ENCODE results near the gene SLC6A15. TPM values are rescaled to one million over a fixed set of nuclear protein-coding genes. Genes with fewer than 3 reads are reported as not detected.

SLC6A15 gene
- total RNA-seq, 1 experiment from 2014 or later, result not detected

DNA sequence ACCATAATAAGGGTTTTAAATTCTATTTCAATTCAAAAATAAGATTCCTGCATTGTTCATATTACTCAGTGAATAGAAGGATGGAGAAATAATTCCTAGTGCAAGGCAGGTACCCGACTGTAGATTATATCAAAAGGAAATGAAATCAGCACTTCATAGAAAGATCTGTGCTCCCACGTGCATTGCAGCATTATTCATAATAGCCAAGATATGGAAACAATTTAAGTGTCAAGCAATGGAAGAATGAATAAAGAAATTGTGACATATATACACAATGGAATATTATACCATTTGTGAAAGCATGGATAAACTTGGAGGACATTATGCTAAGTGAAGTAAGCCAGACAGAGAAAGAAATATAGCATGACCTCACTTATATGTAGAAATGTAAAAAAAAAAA, 53.8 kb downstream of the SLC6A15 start:
- Mint-ChIP-seq H3K27me3 (ENCODE audit: unreplicated experiment) (no peaks in the 10 kb centered on the region), H3K27ac (ENCODE audit: unreplicated experiment) (no peak overlapping the region), H3K9me3 (ENCODE audit: low read depth, unreplicated experiment) (peaks cover 2% of the 10 kb centered on the region), H3K4me1 (ENCODE audit: low read depth, unreplicated experiment) (no peaks in the 10 kb centered on the region), H3K4me3 (ENCODE audit: low read depth, unreplicated experiment) (no peak overlapping the region), H3K36me3 (ENCODE audit: insufficient read depth, unreplicated experiment) (no peaks in the 10 kb centered on the region)
- TF ChIP-seq, protein P1, sequence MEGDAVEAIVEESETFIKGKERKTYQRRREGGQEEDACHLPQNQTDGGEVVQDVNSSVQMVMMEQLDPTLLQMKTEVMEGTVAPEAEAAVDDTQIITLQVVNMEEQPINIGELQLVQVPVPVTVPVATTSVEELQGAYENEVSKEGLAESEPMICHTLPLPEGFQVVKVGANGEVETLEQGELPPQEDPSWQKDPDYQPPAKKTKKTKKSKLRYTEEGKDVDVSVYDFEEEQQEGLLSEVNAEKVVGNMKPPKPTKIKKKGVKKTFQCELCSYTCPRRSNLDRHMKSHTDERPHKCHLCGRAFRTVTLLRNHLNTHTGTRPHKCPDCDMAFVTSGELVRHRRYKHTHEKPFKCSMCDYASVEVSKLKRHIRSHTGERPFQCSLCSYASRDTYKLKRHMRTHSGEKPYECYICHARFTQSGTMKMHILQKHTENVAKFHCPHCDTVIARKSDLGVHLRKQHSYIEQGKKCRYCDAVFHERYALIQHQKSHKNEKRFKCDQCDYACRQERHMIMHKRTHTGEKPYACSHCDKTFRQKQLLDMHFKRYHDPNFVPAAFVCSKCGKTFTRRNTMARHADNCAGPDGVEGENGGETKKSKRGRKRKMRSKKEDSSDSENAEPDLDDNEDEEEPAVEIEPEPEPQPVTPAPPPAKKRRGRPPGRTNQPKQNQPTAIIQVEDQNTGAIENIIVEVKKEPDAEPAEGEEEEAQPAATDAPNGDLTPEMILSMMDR (IDR thresholded peaks at IDR 0.05; ENCODE audit: unreplicated experiment), result no peak
- CTCF ChIA-PET, result no interaction called here
- no peak for DNase-seq
- BruUV-seq (replicated peaks), result no TSS peak
- intact Hi-C loops (cut with micrococcal nuclease; ENCODE audit: unreplicated experiment), result no loop called here

DNA sequence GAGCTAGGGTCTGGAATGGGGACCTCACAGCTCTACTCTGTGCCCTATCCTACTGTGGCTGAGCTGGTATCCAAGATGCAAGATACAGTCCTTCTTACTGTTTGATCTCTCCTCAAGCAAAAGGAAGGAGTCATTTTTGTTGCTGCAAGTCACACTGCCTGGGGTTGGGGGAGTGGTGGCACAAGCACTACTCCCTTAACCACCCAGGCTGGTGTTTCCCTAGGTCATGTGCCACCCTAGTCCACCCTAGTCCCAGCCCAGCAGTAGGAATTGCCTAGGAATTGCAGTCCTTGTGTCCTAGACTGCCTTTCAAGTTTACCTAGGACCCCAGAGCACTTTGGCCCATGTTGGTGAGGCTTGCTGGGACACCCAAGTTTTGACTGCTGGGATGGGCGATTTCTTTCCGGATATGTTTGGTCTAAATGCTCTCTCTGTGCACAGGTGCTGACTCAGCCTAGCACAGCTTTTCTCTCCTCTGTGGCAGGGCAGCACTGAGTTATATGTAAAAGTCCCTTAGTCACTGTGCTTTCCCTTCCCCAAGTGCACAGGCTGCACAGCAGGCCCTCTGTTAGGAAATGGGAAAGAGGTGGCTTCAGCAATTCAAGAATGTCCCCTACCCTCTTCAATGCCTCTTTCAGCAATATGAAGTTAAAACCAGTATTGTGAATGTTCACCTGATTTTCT, 54.9 kb downstream of the SLC6A15 start:
- H3K27me3 Mint-ChIP-seq (ENCODE audit: unreplicated experiment), result no peaks in the 10 kb centered on the region
- H3K27ac Mint-ChIP-seq (ENCODE audit: unreplicated experiment), result no peak overlapping the region
- BruUV-seq (replicated peaks), result no TSS peak
- no peaks in the 10 kb centered on the region for H3K36me3 Mint-ChIP-seq (ENCODE audit: insufficient read depth, unreplicated experiment)
- intact Hi-C loops (cut with micrococcal nuclease; ENCODE audit: unreplicated experiment), result no loop called here
- TF ChIP-seq, protein P1 (IDR thresholded peaks at IDR 0.05; ENCODE audit: unreplicated experiment), result no peak
- CTCF ChIA-PET, result no interaction called here
- no peak overlapping the region for H3K4me3 Mint-ChIP-seq (ENCODE audit: low read depth, unreplicated experiment)
- H3K9me3 Mint-ChIP-seq (ENCODE audit: low read depth, unreplicated experiment), result peaks cover 3% of the 10 kb centered on the region
- DNase-seq, result no peak
- no peaks in the 10 kb centered on the region for H3K4me1 Mint-ChIP-seq (ENCODE audit: low read depth, unreplicated experiment)

DNA sequence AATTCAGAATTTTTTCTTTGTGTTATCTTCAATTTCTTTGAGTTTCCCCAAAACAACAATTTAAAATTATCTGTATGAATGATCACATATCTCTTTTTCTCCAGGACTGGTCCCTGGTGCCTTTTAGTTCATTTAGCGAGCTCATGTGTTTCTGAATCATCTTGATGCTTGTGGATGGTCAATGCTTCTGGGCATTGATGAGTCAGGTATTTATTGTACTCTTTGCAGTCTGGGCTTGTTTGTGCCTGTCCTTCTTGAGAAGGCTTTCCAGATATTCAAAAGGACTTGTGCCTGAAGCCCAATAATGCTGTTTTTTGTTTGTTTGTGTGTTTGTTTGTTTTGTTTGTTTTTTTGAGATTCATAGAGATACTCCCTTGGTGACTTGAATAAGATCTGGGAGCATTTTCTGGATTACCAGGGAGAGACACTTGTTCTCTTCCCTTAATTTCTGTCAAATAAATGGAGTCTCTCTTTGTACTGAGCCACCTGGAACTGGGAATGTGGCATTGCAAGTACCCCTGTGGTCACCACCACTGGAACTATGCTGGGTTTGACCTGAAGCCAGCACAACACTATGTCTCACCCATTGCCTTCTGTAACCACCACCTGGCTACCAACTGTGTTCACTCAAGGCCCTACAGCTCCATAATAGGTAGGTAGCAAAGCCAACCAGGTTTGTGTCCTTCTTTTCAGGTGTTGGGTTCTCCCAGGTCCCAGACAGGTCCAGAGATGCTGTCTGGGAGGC, 56.3 kb downstream of the SLC6A15 start:
- no peaks in the 10 kb centered on the region for H3K27me3 Mint-ChIP-seq (ENCODE audit: unreplicated experiment)
- H3K36me3 Mint-ChIP-seq (ENCODE audit: insufficient read depth, unreplicated experiment), result no peaks in the 10 kb centered on the region
- no peaks in the 10 kb centered on the region for H3K4me1 Mint-ChIP-seq (ENCODE audit: low read depth, unreplicated experiment)
- no peak overlapping the region for H3K27ac Mint-ChIP-seq (ENCODE audit: unreplicated experiment)
- intact Hi-C loops (cut with micrococcal nuclease; ENCODE audit: unreplicated experiment), result no loop called here
- CTCF ChIA-PET, result no interaction called here
- no TSS peak for BruUV-seq (replicated peaks)
- TF ChIP-seq, protein P1 (IDR thresholded peaks at IDR 0.05; ENCODE audit: unreplicated experiment), result no peak
- no peak overlapping the region for H3K4me3 Mint-ChIP-seq (ENCODE audit: low read depth, unreplicated experiment)
- H3K9me3 Mint-ChIP-seq (ENCODE audit: low read depth, unreplicated experiment), result peaks cover 3% of the 10 kb centered on the region
- no peak for DNase-seq

DNA sequence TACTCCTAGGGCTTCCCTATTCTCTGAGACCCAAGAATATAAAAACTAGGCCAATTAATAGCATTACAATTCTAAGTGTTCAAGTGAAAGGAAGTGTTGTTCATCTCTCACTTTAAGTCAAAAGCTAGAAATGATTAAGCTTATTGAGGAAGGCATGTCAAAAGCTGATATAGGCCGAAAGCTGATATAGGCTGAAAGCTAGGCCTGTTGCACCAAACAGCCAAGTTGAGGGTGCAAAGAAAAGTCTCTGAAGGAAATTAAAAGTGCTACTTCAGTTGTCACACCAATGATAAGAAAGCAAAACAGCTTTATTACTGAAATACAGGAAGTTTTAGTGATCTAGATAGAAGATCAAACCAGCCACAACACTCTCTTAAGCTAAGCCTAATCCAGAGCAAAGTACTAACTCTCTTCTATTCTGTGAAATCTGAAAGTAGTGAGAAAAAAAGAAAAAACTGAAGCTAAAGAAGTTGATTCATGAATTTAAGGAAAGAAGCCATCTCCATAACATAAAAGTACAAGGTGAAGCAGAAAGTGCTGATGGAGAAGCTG, 68.9 kb downstream of the SLC6A15 start:
- BruUV-seq (replicated peaks), result no TSS peak
- CTCF ChIA-PET, result no interaction called here
- H3K4me3 Mint-ChIP-seq (ENCODE audit: low read depth, unreplicated experiment), result no peak overlapping the region

More for the DNA sequence above, 68.9 kb downstream of the SLC6A15 start:
- no peaks in the 10 kb centered on the region for H3K27me3 Mint-ChIP-seq (ENCODE audit: unreplicated experiment)
- H3K36me3 Mint-ChIP-seq (ENCODE audit: insufficient read depth, unreplicated experiment), result no peaks in the 10 kb centered on the region
- H3K9me3 Mint-ChIP-seq (ENCODE audit: low read depth, unreplicated experiment), result no peaks in the 10 kb centered on the region
- intact Hi-C loops (cut with micrococcal nuclease; ENCODE audit: unreplicated experiment), result loop anchor here (5.0 kb wide), 2 partner anchors 316 to 336 kb away; no protein-coding TSS in a partner anchor
- TF ChIP-seq, protein P1 (IDR thresholded peaks at IDR 0.05; ENCODE audit: unreplicated experiment), result no peak
- DNase-seq, result no peak
- no peak overlapping the region for H3K27ac Mint-ChIP-seq (ENCODE audit: unreplicated experiment)
- no peaks in the 10 kb centered on the region for H3K4me1 Mint-ChIP-seq (ENCODE audit: low read depth, unreplicated experiment)

Measured in Calu3 (cell line).